Neuronal stem cell (in vitro differentiated cells): ENCODE measurements around the gene LTBP3.
A peak's percentile ranks its signal among the peaks of the same experiment; 100 is the strongest.

Experiments
- DNase-seq: peaks from one replicate; pipeline ENCODE4 v3.0.0-alpha.2; 2013; ENCODE audit warnings: low spot score
- H2AFZ ChIP-seq: one replicate; pipeline ENCODE4 v1.6.1; 2013; ENCODE audit warnings: mild to moderate bottlenecking, low read length, inconsistent platforms
- H2AK5ac ChIP-seq: 2 replicates; pipeline ENCODE4 v1.6.1; 2013; ENCODE audit warnings: low read depth, mild to moderate bottlenecking, inconsistent platforms, low read length, moderate library complexity, mixed read lengths
- H2BK120ac ChIP-seq: 2 replicates; pipeline ENCODE4 v1.6.1; 2013; ENCODE audit warnings: low read depth, mild to moderate bottlenecking, inconsistent platforms, low read length, moderate library complexity, mixed read lengths
- H2BK12ac ChIP-seq: one replicate; pipeline ENCODE4 v1.6.1; 2013; ENCODE audit warnings: low read length, inconsistent platforms
- H2BK15ac ChIP-seq: 2 replicates; pipeline ENCODE4 v1.6.1; 2013; ENCODE audit warnings: mild to moderate bottlenecking, low read length, inconsistent platforms, mixed read lengths
- H2BK5ac ChIP-seq: one replicate; pipeline ENCODE4 v1.6.1; 2013; ENCODE audit warnings: inconsistent platforms, mild to moderate bottlenecking, low read length, moderate library complexity
- H3K14ac ChIP-seq: one replicate; pipeline ENCODE4 v1.6.1; 2013; ENCODE audit warnings: low read length, inconsistent platforms
- H3K18ac ChIP-seq: 2 replicates; pipeline ENCODE4 v1.6.1; 2013; ENCODE audit warnings: low read length, inconsistent platforms
- H3K23ac ChIP-seq: 2 replicates; pipeline ENCODE4 v1.6.1; 2013; ENCODE audit warnings: low read depth, mild to moderate bottlenecking, mixed read lengths, low read length, inconsistent platforms; ENCODE audit not compliant: poor library complexity
- H3K27ac ChIP-seq: replicated peaks from 3 replicates; pipeline ENCODE4 v1.5.1; 2013; ENCODE audit warnings: low read length, inconsistent platforms
- H3K27me3 ChIP-seq, 3 experiments: 2 replicates each; pipeline ENCODE4 v1.6.1; 2013; ENCODE audit warnings: low read length in 3 of 3, mild to moderate bottlenecking in 2 of 3, inconsistent platforms in 1 of 3, low read depth in 1 of 3, mixed read lengths in 1 of 3, moderate library complexity in 1 of 3; ENCODE audit not compliant: control insufficient read depth in 3 of 3, insufficient read depth in 3 of 3
- H3K36me3 ChIP-seq, 2 donors: replicated peaks in 1 of 2; 2 replicates each; pipeline ENCODE4 v1.6.1; 2013; ENCODE audit warnings: low read length in 2 of 2; ENCODE audit not compliant: control insufficient read depth in 2 of 2, insufficient read depth in 2 of 2
- H3K4ac ChIP-seq: 2 replicates; pipeline ENCODE4 v1.6.1; 2013; ENCODE audit warnings: inconsistent platforms, mild to moderate bottlenecking, low read length, moderate library complexity
- H3K4me1 ChIP-seq, 2 donors: 1 replicate in 1 of 2; 2 replicates in 1 of 2; pipeline ENCODE4 v1.6.1; 2013; ENCODE audit warnings: low read length in 2 of 2, low read depth in 1 of 2; ENCODE audit not compliant: control insufficient read depth in 2 of 2, insufficient read depth in 1 of 2
- H3K4me2 ChIP-seq: one replicate; pipeline ENCODE4 v1.6.1; 2013; ENCODE audit warnings: mild to moderate bottlenecking, low read length, inconsistent platforms; ENCODE audit not compliant: insufficient read depth, poor library complexity, severe bottlenecking
- H3K4me3 ChIP-seq, 2 donors: 2 replicates each; pipeline ENCODE4 v1.5.1; 2013; ENCODE audit warnings: low read length in 2 of 2, mild to moderate bottlenecking in 2 of 2, inconsistent platforms in 1 of 2, moderate library complexity in 1 of 2
- H3K79me1 ChIP-seq: one replicate; pipeline ENCODE4 v1.6.1; 2013; ENCODE audit warnings: low read depth, mild to moderate bottlenecking, inconsistent platforms, low read length, moderate library complexity
- H3K9ac ChIP-seq: one replicate; pipeline ENCODE4 v1.6.1; 2013; ENCODE audit warnings: mild to moderate bottlenecking, low read depth, low read length, inconsistent platforms; ENCODE audit not compliant: poor library complexity
- H3K9me3 ChIP-seq, 2 donors: replicated peaks in 1 of 2; 2 replicates each; pipeline versions ENCODE3 to v1.6.1; 2013; ENCODE audit warnings: low read length in 2 of 2, mild to moderate bottlenecking in 2 of 2, inconsistent platforms in 1 of 2, low read depth in 1 of 2, mixed read lengths in 1 of 2, moderate library complexity in 1 of 2; ENCODE audit not compliant: control insufficient read depth in 2 of 2, insufficient read depth in 1 of 2
- H4K8ac ChIP-seq: one replicate; pipeline ENCODE4 v1.6.1; 2013; ENCODE audit warnings: low read depth, mild to moderate bottlenecking, inconsistent platforms, low read length, moderate library complexity
- H4K91ac ChIP-seq: one replicate; pipeline ENCODE4 v1.6.1; 2013; ENCODE audit warnings: low read length, low read depth, mild to moderate bottlenecking, inconsistent platforms; ENCODE audit not compliant: poor library complexity
- WGBS, 2 donors: extraction: QIAGEN DNeasy Blood & Tissue Kit; methylation state at CpG; one replicate each; pipeline ENCODE4 v1.1.7; 2013; ENCODE audit warnings: missing lambda C conversion rate in 2 of 2, mixed read lengths in 1 of 2; ENCODE audit not compliant: insufficient read length in 2 of 2, insufficient replicate concordance in 1 of 2; ENCODE audit errors: extremely low coverage in 2 of 2; 5-methylcytosine and 5-hydroxymethylcytosine counted together

The LTBP3 gene

GRCh38 chr11:65501186-65501471 lies 57.0 kb downstream of the LTBP3 start:
- Histone ChIP-seq H4K91ac (no peak overlapping the region), H2BK15ac (no peak overlapping the region), H4K8ac (no peak overlapping the region), H3K14ac (no peak overlapping the region), H3K36me3 (peaks cover 41 to 59% of the 10 kb centered on the region in 2 donors), H2AK5ac (no peak overlapping the region), H2BK120ac (no peak overlapping the region), H3K4me1 (peaks cover 5 to 9% of the 10 kb centered on the region in 2 donors), H2BK12ac (no peak overlapping the region), H3K79me1 (no peaks in the 10 kb centered on the region), H3K18ac (no peak overlapping the region), H3K23ac (no peak overlapping the region), H3K27ac (no peak overlapping the region), H3K4me2 (peak overlapping the region; percentile 13), H3K27me3 (no peaks in the 10 kb centered on the region), H2AFZ (no peak overlapping the region), H2BK5ac (no peak overlapping the region), H3K4ac (no peak overlapping the region), H3K4me3 (peak overlapping the region; percentile 72 to 87), H3K9me3 (no peaks in the 10 kb centered on the region), H3K9ac (no peak overlapping the region)
- no CpG with 5 or more reads among the region's 2 CpGs for WGBS, 2 donors
- DNase-seq = no peak

GRCh38 chr11:65500387-65501185 lies 57.6 kb downstream of the LTBP3 start:
- Histone ChIP-seq H3K27me3 (no peaks in the 10 kb centered on the region), H2BK120ac (no peak overlapping the region), H2BK15ac (no peak overlapping the region), H3K4ac (no peak overlapping the region), H3K23ac (no peak overlapping the region), H3K4me2 (peak overlapping the region; percentile 34), H4K8ac (no peak overlapping the region), H3K4me1 (peaks cover 6 to 10% of the 10 kb centered on the region in 2 donors), H4K91ac (no peak overlapping the region), H3K4me3 (peak overlapping the region; percentile 72 to 87), H2BK12ac (no peak overlapping the region), H3K18ac (no peak overlapping the region), H2BK5ac (no peak overlapping the region), H3K14ac (no peak overlapping the region), H3K9me3 (no peaks in the 10 kb centered on the region), H3K36me3 (peaks cover 36 to 53% of the 10 kb centered on the region in 2 donors), H2AFZ (no peak overlapping the region), H2AK5ac (no peak overlapping the region), H3K9ac (peak overlapping the region; percentile 91), H3K79me1 (no peaks in the 10 kb centered on the region), H3K27ac (peak overlapping the region; percentile 5)
- no peak for DNase-seq
- no CpG with 5 or more reads among the region's 20 CpGs for WGBS, 2 donors

- H3K14ac ChIP-seq = no peak overlapping the region
- no peak for DNase-seq
- no peak overlapping the region for H2AFZ ChIP-seq
- H3K18ac ChIP-seq = no peak overlapping the region
- no peaks in the 10 kb centered on the region for H3K27me3 ChIP-seq
- H2BK5ac ChIP-seq = no peak overlapping the region
- no CpG with 5 or more reads among the region's 3 CpGs for WGBS, 2 donors
- no peak overlapping the region for H3K27ac ChIP-seq
- no peak overlapping the region for H3K23ac ChIP-seq
- H3K79me1 ChIP-seq = no peaks in the 10 kb centered on the region
- H2BK15ac ChIP-seq = no peak overlapping the region
- H4K91ac ChIP-seq = no peak overlapping the region
- no peaks in the 10 kb centered on the region for H3K9me3 ChIP-seq
- H3K4ac ChIP-seq = no peak overlapping the region
- H3K9ac ChIP-seq = no peak overlapping the region
- peaks cover 28 to 46% of the 10 kb centered on the region in 2 donors for H3K36me3 ChIP-seq
- no peak overlapping the region for H2BK12ac ChIP-seq
- H3K4me1 ChIP-seq = peaks cover 6 to 10% of the 10 kb centered on the region in 2 donors
- H4K8ac ChIP-seq = no peak overlapping the region
- peak overlapping the region; percentile 72 to 87 for H3K4me3 ChIP-seq
- no peak overlapping the region for H2BK120ac ChIP-seq
- no peak overlapping the region for H2AK5ac ChIP-seq
- H3K4me2 ChIP-seq = peak overlapping the region; percentile 34
These were observed 58.3 kb downstream of the LTBP3 start for GRCh38 chr11:65499713-65500386.

GRCh38 chr11:65498977-65499712 lies 59.0 kb downstream of the LTBP3 start, which contains the start of gene MALAT1:
Gene MALAT1, plus strand, starts transcription at chr11:65499045.
- H2AFZ ChIP-seq = no peak within 1 kb of the TSS
- H4K91ac ChIP-seq = peak within 1 kb of the TSS; percentile 53
- H3K4me2 ChIP-seq = peak within 1 kb of the TSS; percentile 70
- H3K4ac ChIP-seq = peak within 1 kb of the TSS; percentile 8
- DNase-seq = peak; percentile 95
- no peaks in the 10 kb centered on the region for H3K9me3 ChIP-seq
- peak within 1 kb of the TSS; percentile 99 for H3K23ac ChIP-seq
- H3K79me1 ChIP-seq = no peaks in the 10 kb centered on the region
- H3K4me1 ChIP-seq = peaks cover 6 to 10% of the 10 kb centered on the region in 2 donors
- H3K9ac ChIP-seq = peak within 1 kb of the TSS; percentile 65
- H3K27ac ChIP-seq = peak within 1 kb of the TSS; percentile 100
- H2BK15ac ChIP-seq = no peak within 1 kb of the TSS
- H3K27me3 ChIP-seq = no peaks in the 10 kb centered on the region
- H2AK5ac ChIP-seq = peak within 1 kb of the TSS; percentile 91
- H3K4me3 ChIP-seq = peak within 1 kb of the TSS; percentile 72 to 90
- H3K36me3 ChIP-seq = peaks cover 21 to 39% of the 10 kb centered on the region in 2 donors
- H2BK5ac ChIP-seq = peak within 1 kb of the TSS; percentile 83
- WGBS, 2 donors = 100% methylated on average over 1 to 2 of the region's 24 CpGs
- no peak within 1 kb of the TSS for H2BK12ac ChIP-seq
- no peak within 1 kb of the TSS for H4K8ac ChIP-seq
- peak within 1 kb of the TSS; percentile 49 for H3K14ac ChIP-seq
- peak within 1 kb of the TSS; percentile 13 for H2BK120ac ChIP-seq
- peak within 1 kb of the TSS; percentile 100 for H3K18ac ChIP-seq
